Esophagus muscularis mucosa (tissue), 4 donors: ENCODE results near the gene DKC1. TPM values are rescaled to one million over a fixed set of nuclear protein-coding genes. Genes with fewer than 3 reads are reported as not detected.

ENCODE experiments used
- DNase-seq: peaks from one replicate; pipeline ENCODE4 v3.0.0-alpha.2; 2017; ENCODE audit errors: extremely low spot score
- H3K27ac ChIP-seq, 4 donors: fragments of 200-600 bp; sonication (generic); replicated peaks in 1 of 4; 1 replicate in 3 of 4; 2 replicates in 1 of 4; pipeline ENCODE4 v1.5.1; 2016 to 2019; ENCODE audit warnings: mild to moderate bottlenecking in 1 of 4
- H3K27me3 ChIP-seq, 4 donors: fragments of 200-600 bp; sonication (generic); one replicate each; pipeline versions ENCODE4 v1.5.1 to v1.6.0; 2016 to 2019
- H3K36me3 ChIP-seq, 4 donors: fragments of 200-600 bp; sonication (generic); one replicate each; pipeline ENCODE4 v1.5.1; 2016 to 2019
- H3K4me1 ChIP-seq, 4 donors: fragments of 200-600 bp; sonication (generic); one replicate each; pipeline ENCODE4 v1.5.1; 2016 to 2019
- H3K4me3 ChIP-seq, 4 donors: fragments of 200-600 bp; sonication (generic); 1 replicate in 2 of 4; 2 replicates in 2 of 4; pipeline ENCODE4 v1.5.1; 2016 to 2019; ENCODE audit warnings: mild to moderate bottlenecking in 4 of 4, moderate library complexity in 1 of 4
- H3K9me3 ChIP-seq, 4 donors: fragments of 200-600 bp; sonication (generic); 1 replicate in 3 of 4; 2 replicates in 1 of 4; pipeline ENCODE4 v1.5.1; 2016 to 2019
- CTCF ChIP-seq, 3 experiments: fragments of 200-600 bp in 2 of 3; fragments of 450-650 bp in 1 of 3; sonication (generic) in 2 of 3; IDR thresholded peaks; one replicate each; pipeline ENCODE4 v1.5.1; 2017 to 2019; ENCODE audit warnings: antibody characterized with exemption in 3 of 3, mild to moderate bottlenecking in 2 of 3, moderate library complexity in 1 of 3
- EP300 ChIP-seq: sonication (generic); formaldehyde crosslinking; IDR thresholded peaks from one replicate; pipeline ENCODE4 v1.6.1; 2017; ENCODE audit warnings: antibody characterized with exemption
- POLR2A ChIP-seq: fragments of 450-650 bp; IDR thresholded peaks from one replicate; pipeline ENCODE4 v1.6.1; 2017; ENCODE audit warnings: antibody characterized with exemption, moderate library complexity, mild to moderate bottlenecking, low read depth
- POLR2AphosphoS5 ChIP-seq, 2 donors: sonication (generic); formaldehyde crosslinking; IDR thresholded peaks; one replicate each; pipeline ENCODE4 v1.6.1; 2017; ENCODE audit warnings: antibody characterized with exemption in 2 of 2
- WGBS: methylation state at CpG from one replicate; pipeline ENCODE4 v1.1.5; 2018; 5-methylcytosine and 5-hydroxymethylcytosine counted together
- intact Hi-C: fragments of 100-400 bp; cut with DNase I; formaldehyde crosslinking; loops from one replicate; pipeline ENCODE4 v1.15.1; 2023
- total RNA-seq, 4 donors: library from RNA; depleted of rRNA; stranded (reverse); fragments of >200 nt; gene quantifications; one replicate each; pipeline versions ENCODE4 v1.1.0 to v1.2.1, GENCODE V29; 2016

DKC1 gene
- total RNA-seq, 4 donors from 2014 or later, result 18.3 to 29.9 (median 24.9) TPM

DNA sequence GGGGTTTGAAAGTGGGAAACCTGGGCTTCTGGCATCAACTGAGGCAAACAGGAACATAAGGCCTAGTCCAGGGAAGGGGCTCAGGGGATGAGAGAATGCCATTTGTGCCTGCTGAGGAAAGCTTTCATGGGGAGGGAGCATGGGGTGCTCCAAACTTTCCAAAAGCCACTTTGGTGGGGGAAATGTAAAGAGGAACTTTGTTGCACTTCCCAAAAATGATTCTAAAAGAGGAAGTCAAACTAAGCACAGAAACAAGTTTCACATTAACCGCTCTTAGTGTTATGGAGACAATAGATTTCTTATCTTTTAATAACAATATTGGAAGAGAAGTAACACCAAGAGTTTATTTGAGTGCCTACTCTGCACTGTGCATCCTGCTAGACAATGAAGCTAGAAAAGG lies 44.0 kb upstream of the DKC1 start:
- H3K4me3 ChIP-seq, result no peak overlapping the region
- H3K4me1 ChIP-seq, result peaks cover 0 to 29% (median 4%) of the 10 kb centered on the region in 4 donors
- H3K9me3 ChIP-seq, result no peaks in the 10 kb centered on the region
- 50% methylated on average over 1 of the region's 1 CpG for WGBS
- peaks cover 0 to 12% (median 0%) of the 10 kb centered on the region in 4 donors for H3K36me3 ChIP-seq
- no peaks in the 10 kb centered on the region for H3K27me3 ChIP-seq
- TF ChIP-seq EP300, result no peak
- no peak for TF ChIP-seq CTCF (IDR thresholded peaks at IDR 0.05)
- no peak for TF ChIP-seq POLR2AphosphoS5 (IDR thresholded peaks at IDR 0.05)
- no peak for TF ChIP-seq POLR2A
- intact Hi-C loops, result no loop called here
- H3K27ac ChIP-seq, result no peak overlapping the region
- no peak for DNase-seq

DNA sequence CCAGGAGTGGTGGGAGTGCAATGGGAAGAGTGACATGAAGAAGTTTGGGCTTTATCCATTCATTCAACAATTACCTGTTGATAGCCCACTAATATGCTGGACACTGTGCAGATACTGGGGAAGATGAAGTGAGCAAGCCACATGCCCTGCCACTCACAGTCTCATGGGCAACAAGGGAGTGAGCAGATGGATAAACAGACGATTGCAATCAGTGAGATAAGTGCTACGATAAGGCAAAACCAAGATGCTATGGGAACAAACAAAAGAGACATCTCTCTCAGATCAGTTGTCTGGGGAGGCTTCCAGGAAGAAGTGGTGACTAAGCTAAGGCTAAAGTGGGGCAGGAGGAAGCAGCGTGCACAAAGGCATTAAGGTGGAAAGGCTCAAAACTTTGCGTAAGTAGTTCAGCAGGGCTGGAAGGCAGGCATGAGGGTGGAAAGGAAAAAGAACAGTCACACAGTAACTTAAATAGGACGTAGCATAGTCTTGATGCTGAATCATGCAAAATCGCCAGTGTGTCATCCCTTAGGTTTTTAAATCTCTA lies 43.5 kb upstream of the DKC1 start:
- intact Hi-C loops, result no loop called here
- DNase-seq, result no peak
- peaks cover 0 to 31% (median 6%) of the 10 kb centered on the region in 4 donors for H3K4me1 ChIP-seq
- H3K9me3 ChIP-seq, result no peaks in the 10 kb centered on the region
- H3K36me3 ChIP-seq, result peaks cover 0 to 12% (median 0%) of the 10 kb centered on the region in 4 donors
- no peak overlapping the region for H3K4me3 ChIP-seq
- 57% methylated on average over 6 of the region's 6 CpGs for WGBS
- no peak overlapping the region for H3K27ac ChIP-seq
- no peaks in the 10 kb centered on the region for H3K27me3 ChIP-seq
- TF ChIP-seq CTCF (IDR thresholded peaks at IDR 0.05) (no peak), POLR2AphosphoS5 (IDR thresholded peaks at IDR 0.05) (no peak), EP300 (no peak), POLR2A (no peak)

GRCh38 chrX:154720067-154720466 lies 42.6 kb upstream of the DKC1 start:
- peaks cover 0 to 29% (median 13%) of the 10 kb centered on the region in 4 donors for H3K4me1 ChIP-seq
- WGBS, result 61% methylated on average over 4 of the region's 4 CpGs
- H3K27me3 ChIP-seq, result no peaks in the 10 kb centered on the region
- no peak overlapping the region for H3K4me3 ChIP-seq
- no peaks in the 10 kb centered on the region for H3K9me3 ChIP-seq
- TF ChIP-seq POLR2A, result no peak
- no peak for TF ChIP-seq EP300
- TF ChIP-seq POLR2AphosphoS5 (IDR thresholded peaks at IDR 0.05), result no peak
- no peak for TF ChIP-seq CTCF (IDR thresholded peaks at IDR 0.05)
- intact Hi-C loops, result no loop called here
- peaks cover 0 to 8% (median 0%) of the 10 kb centered on the region in 4 donors for H3K36me3 ChIP-seq
- H3K27ac ChIP-seq, result no peak overlapping the region
- no peak for DNase-seq

- intact Hi-C loops, result no loop called here
- Histone ChIP-seq H3K4me3 (no peak overlapping the region), H3K36me3 (no peaks in the 10 kb centered on the region), H3K27ac (no peak overlapping the region), H3K4me1 (peaks cover 8 to 34% (median 19%) of the 10 kb centered on the region in 4 donors), H3K9me3 (no peaks in the 10 kb centered on the region), H3K27me3 (no peaks in the 10 kb centered on the region)
- WGBS, result 89% methylated on average over 3 of the region's 3 CpGs
- no peak for DNase-seq
- TF ChIP-seq EP300 (no peak), CTCF (IDR thresholded peaks at IDR 0.05) (no peak), POLR2AphosphoS5 (IDR thresholded peaks at IDR 0.05) (no peak), POLR2A (no peak)
Observed at GRCh38 chrX:154721155-154721554, 41.5 kb upstream of the DKC1 start.
